ENCODE results near the gene PGAP2.
"Not testable (repeated sequence)": the region's sequence is repeated elsewhere in the genome, so short reads cannot be mapped to it uniquely, and the experiment has no call there.

PGAP2 gene

DNA sequence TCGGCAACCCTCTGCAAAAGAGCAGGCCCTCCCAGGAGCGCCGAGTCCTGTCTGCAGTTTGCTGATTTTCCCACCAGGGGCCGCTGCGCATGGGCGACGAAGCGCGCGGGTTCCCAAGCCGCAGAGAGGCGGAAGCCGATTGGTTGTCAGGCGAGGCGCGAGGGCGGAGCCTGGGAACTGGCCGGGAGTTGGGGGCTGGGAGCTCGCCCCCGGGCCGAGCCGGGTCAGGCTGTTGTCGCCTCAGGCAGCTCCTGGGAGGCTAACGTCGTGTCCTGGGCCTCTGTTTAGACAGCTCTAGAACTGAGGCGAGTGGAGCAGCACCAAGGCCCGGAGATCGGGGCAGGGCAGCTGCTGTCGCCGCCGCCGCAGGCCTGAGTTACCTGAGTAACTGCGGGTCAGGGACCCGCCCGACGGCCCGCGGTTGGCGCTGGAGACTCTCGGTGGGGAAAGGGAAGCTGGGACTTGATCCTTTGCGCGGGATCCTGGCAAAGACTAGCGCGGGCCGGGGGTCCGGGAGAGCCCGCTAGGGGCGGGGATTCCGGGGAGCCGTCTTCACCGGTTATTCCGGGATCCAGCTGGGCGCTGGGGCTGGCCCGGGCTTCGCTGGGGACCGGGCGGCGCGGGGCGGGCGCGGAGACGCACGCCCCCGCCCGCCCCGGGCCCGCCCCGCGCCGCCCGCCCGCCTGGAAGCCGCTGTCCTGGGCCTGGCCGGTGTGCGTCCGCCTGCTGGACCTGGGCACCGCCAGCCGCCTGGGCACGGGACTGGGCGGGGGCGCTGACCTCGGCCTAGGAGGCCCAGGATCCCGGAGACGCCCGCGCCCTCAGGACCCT is 46.8 kb downstream of the PGAP2 start, which contains the start of gene STIM1:
Gene STIM1, plus strand, starts transcription at position 688 of the 831 bp plus-strand sequence. CDS start 607 bp downstream, outside the sequence.
- Histone ChIP-seq H3K4me1 (ENCODE audit: control insufficient read depth, insufficient read depth, low read length) (peaks cover 43% of the 10 kb centered on the region), H3K9ac (ENCODE audit: low read length) (peak within 1 kb of the TSS; percentile 92), H3K27me3 (ENCODE audit: control insufficient read depth, insufficient read depth, low read length) (no peaks in the 10 kb centered on the region), H3K9me3 (ENCODE audit: control insufficient read depth, low read length) (no peaks in the 10 kb centered on the region), H3K4me3 (ENCODE audit: low read length) (peak within 1 kb of the TSS; percentile 85), H3K36me3 (ENCODE audit: control insufficient read depth, insufficient read depth, low read length) (no peaks in the 10 kb centered on the region)

DNA sequence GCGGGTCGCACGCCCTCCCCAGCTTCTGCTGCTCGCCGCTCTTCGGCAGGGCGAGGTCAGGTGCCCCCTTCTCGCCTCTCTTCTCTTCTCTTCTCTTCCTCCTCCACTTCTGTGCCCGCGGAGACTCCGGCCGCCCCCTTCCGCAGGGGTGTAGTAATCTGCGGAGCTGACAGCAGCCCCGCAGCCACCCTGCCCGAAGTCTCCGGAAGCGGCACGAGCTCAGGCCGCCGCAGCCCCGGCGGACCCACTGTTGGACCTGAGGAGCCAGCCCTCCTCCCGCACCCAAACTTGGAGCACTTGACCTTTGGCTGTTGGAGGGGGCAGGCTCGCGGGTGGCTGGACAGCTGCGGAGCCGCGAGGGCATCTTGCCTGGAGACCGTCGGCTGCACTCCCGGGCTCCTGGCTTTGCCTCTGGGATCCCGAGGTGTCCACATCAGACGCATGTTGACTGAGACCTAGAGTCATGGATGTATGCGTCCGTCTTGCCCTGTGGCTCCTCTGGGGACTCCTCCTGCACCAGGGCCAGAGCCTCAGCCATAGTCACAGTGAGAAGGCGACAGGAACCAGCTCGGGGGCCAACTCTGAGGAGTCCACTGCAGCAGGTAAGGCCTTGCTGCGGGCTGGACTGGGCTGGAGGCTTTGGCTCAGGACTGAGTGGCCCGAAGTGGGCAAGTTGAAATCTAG is 47.6 kb downstream of the PGAP2 start:
- Histone ChIP-seq H3K9me3 (ENCODE audit: control insufficient read depth, low read length) (no peaks in the 10 kb centered on the region), H3K36me3 (ENCODE audit: control insufficient read depth, insufficient read depth, low read length) (no peaks in the 10 kb centered on the region), H3K9ac (ENCODE audit: low read length) (peak overlapping the region; percentile 76), H3K27me3 (ENCODE audit: control insufficient read depth, insufficient read depth, low read length) (no peaks in the 10 kb centered on the region), H3K4me1 (ENCODE audit: control insufficient read depth, insufficient read depth, low read length) (peaks cover 51% of the 10 kb centered on the region), H3K4me3 (ENCODE audit: low read length) (peak overlapping the region; percentile 85)

DNA sequence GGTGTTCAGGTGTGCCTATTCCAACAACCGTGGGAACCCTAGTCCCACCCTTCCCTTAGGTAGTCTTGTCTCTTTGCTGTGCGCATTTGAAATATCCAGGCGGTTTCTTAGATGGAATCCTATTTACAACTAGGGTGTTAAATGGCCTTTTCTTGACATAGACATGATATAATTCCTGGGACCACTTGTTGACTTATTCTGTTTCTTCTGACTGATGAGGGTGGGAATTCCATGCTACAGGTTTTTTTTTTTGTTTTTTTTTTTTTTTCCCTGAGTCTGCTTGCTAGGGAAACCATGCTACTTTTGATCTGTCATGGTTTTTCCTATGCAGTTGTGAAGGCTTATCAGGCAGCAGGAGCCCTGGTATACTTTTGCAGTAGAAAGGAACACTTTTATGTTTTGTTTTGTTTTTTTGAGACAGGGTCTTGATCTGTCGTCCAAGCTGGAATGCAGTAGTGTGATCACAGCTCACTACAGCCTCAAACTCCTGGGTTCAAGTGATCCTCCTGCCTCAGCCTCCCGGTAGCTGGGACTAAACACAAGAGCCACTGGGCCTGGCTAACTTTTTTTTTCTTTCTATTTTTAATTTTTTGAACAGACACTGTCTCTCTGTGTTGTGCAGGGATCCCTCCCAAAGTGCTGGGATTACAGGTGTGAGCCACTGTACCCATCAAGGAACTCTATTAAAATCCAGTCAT is 48.6 kb downstream of the PGAP2 start:
- H3K4me1 ChIP-seq (ENCODE audit: control insufficient read depth, insufficient read depth, low read length): peaks cover 52% of the 10 kb centered on the region
- H3K9me3 ChIP-seq (ENCODE audit: control insufficient read depth, low read length): no peaks in the 10 kb centered on the region
- H3K36me3 ChIP-seq (ENCODE audit: control insufficient read depth, insufficient read depth, low read length): no peaks in the 10 kb centered on the region
- H3K27me3 ChIP-seq (ENCODE audit: control insufficient read depth, insufficient read depth, low read length): no peaks in the 10 kb centered on the region
- peak overlapping the region; percentile 76 for H3K9ac ChIP-seq (ENCODE audit: low read length)
- H3K4me3 ChIP-seq (ENCODE audit: low read length): peak overlapping the region; percentile 85

DNA sequence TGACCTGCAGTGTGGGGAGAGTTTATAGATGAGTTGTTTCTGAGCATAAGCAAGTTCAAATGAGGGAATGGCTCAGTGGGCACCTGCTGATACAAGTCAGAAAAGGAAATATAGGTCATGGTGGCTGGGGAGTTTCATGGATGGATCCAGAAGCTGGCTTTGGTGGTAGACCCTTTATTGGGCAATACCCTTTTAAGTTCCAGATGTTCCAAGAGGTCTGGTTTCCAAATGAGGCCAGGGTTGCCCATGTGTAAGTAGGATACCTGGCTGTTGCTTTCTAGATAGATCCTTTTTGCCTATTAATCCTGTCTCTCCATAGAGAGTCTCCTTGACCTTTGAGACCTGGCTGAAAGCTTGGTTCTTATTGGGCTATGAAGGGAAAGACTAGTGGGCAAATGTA is 49.3 kb downstream of the PGAP2 start:
- H3K9ac ChIP-seq (ENCODE audit: low read length): peak overlapping the region; percentile 45
- H3K4me1 ChIP-seq (ENCODE audit: control insufficient read depth, insufficient read depth, low read length): peaks cover 52% of the 10 kb centered on the region
- H3K27me3 ChIP-seq (ENCODE audit: control insufficient read depth, insufficient read depth, low read length): no peaks in the 10 kb centered on the region
- H3K36me3 ChIP-seq (ENCODE audit: control insufficient read depth, insufficient read depth, low read length): no peaks in the 10 kb centered on the region
- H3K4me3 ChIP-seq (ENCODE audit: low read length): no peak overlapping the region
- no peaks in the 10 kb centered on the region for H3K9me3 ChIP-seq (ENCODE audit: control insufficient read depth, low read length)

DNA sequence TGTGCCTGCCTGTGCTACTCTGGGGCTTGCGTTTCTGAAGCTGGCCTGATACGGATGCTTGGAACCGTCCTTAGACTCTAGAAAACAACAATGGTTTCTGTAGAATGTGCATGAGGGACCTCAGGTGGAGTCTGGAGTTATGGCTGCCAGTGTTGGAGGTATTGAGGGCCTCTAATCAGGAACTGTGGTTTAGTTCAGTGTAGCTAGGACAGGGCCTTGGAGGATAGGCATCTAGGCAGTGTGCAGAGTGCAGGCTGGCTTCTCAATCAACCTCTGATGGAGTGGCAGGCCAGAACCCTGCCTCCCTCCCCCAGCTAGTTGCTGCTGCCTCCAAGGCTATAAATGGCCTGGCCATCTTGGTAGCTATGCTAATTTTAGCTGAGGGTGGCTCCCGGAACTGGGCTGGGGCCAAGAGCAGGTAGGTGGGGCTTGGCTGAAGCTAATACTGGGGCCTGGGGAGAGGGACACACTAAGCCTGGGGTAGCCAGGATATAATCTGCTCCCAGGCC is 51.1 kb downstream of the PGAP2 start:
- H3K4me3 ChIP-seq (ENCODE audit: low read length): no peak overlapping the region
- H3K4me1 ChIP-seq (ENCODE audit: control insufficient read depth, insufficient read depth, low read length): peaks cover 45% of the 10 kb centered on the region
- H3K9ac ChIP-seq (ENCODE audit: low read length): no peak overlapping the region
- H3K36me3 ChIP-seq (ENCODE audit: control insufficient read depth, insufficient read depth, low read length): no peaks in the 10 kb centered on the region
- H3K9me3 ChIP-seq (ENCODE audit: control insufficient read depth, low read length): no peaks in the 10 kb centered on the region
- H3K27me3 ChIP-seq (ENCODE audit: control insufficient read depth, insufficient read depth, low read length): no peaks in the 10 kb centered on the region

DNA sequence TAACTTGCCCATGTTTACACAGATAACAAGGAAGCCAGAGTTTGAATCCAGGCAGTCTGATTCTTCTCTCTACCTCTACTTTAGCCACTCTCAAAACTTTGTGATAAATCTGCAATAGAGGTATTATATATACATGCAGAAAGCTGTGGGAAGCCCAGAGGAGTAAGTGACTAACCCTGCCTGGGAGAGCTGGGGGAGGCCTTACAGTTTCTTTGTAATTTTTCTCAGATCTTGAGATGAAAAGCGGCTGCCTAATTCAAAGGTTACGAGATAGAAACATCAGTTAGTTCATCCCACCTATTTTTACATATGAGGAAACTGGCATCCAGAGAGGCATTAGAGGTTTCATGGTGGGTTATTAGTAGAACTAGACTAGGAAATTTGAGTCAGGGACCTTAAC is 52.0 kb downstream of the PGAP2 start:
- H3K4me1 ChIP-seq (ENCODE audit: control insufficient read depth, insufficient read depth, low read length): peaks cover 45% of the 10 kb centered on the region
- H3K9ac ChIP-seq (ENCODE audit: low read length): no peak overlapping the region
- no peaks in the 10 kb centered on the region for H3K36me3 ChIP-seq (ENCODE audit: control insufficient read depth, insufficient read depth, low read length)
- H3K27me3 ChIP-seq (ENCODE audit: control insufficient read depth, insufficient read depth, low read length): no peaks in the 10 kb centered on the region
- H3K9me3 ChIP-seq (ENCODE audit: control insufficient read depth, low read length): no peaks in the 10 kb centered on the region
- H3K4me3 ChIP-seq (ENCODE audit: low read length): no peak overlapping the region

DNA sequence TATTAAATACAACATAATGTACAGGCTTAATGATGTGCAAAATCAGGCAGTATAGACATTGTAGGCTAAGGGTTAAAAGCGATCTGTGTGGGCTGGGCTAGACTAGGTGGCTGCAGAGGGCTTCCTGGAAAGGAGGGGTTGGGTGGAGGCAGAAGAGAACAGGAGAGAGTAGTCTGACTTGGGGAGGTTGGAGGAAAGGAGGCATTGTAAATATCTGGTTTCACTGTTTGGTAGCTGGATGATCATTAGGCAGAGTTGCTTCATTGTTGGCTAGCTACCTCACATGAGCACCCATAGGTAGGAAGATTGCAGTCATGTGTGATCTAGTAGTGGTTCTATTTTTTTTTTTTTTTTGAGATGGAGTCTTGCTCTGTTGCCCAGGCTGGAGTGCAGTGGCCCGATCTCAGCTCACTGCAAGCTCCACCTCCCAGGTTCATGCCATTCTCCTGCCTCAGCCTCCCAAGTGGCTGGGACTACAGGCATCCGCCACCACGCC is 52.6 kb downstream of the PGAP2 start:
- H3K4me3 ChIP-seq (ENCODE audit: low read length); H3K27me3 ChIP-seq (ENCODE audit: control insufficient read depth, insufficient read depth, low read length); H3K9ac ChIP-seq (ENCODE audit: low read length); H3K36me3 ChIP-seq (ENCODE audit: control insufficient read depth, insufficient read depth, low read length); H3K9me3 ChIP-seq (ENCODE audit: control insufficient read depth, low read length): not testable (repeated sequence)
- H3K4me1 ChIP-seq (ENCODE audit: control insufficient read depth, insufficient read depth, low read length): peaks cover 51% of the 10 kb centered on the region

DNA sequence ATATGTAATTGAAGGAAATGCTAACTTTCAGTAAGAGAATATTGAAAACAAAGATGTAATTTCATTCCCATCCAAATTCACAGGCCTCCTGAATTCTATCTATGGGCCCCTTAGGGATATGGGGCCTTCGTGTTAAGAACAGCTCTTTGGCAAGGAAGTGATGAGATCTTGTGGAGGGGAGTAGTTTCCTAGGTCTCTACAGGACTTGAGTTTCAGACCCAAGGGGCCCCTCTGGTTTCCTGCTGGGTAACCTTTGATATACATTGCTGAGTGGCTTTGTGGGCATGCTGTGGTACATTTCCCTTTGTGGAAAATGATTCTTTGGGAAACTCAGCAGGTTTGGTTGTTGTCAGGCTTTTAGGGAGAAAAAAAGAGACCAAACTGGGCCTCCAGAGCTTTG is 53.3 kb downstream of the PGAP2 start:
- H3K36me3 ChIP-seq (ENCODE audit: control insufficient read depth, insufficient read depth, low read length): no peaks in the 10 kb centered on the region
- no peak overlapping the region for H3K4me3 ChIP-seq (ENCODE audit: low read length)
- H3K9me3 ChIP-seq (ENCODE audit: control insufficient read depth, low read length): no peaks in the 10 kb centered on the region
- H3K27me3 ChIP-seq (ENCODE audit: control insufficient read depth, insufficient read depth, low read length): no peaks in the 10 kb centered on the region
- no peak overlapping the region for H3K9ac ChIP-seq (ENCODE audit: low read length)
- peaks cover 57% of the 10 kb centered on the region for H3K4me1 ChIP-seq (ENCODE audit: control insufficient read depth, insufficient read depth, low read length)

DNA sequence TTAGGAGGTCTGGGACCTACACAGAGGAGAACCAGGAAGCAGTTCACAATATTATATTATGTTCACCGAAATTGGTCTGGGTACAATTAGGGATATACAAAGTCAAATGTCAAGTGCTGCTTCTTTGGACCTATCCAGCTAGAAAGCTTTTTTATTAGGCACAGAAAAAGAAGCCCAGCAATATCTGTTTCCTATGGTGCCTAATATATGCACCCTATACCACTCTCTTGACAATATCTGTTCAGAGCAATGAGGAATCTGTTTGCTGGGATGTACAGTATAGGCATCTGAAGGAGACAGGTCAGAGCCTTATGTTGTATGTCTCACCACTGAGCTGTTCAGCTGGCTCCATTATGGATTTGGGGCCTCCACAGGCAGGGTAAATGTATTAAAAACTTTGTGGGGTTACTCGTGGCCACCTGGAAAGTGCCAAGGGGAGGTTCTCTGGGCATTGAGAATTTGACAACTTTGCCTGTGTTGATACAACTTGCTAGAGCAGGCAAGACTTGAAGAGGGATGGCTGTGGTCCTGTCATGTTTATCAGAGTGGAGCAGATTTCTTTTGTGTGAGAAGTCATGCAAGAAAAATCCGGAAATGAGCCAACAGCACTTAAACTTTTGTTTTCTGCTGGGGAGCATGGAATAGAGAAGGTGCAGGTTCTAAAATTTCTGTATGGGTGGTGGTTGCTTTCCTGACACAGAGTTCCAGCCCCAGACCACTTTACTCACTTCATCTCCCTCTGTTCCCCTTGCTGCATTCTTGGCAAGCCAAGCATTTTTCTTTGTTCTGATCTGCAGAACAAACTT is 57.2 kb downstream of the PGAP2 start:
- Histone ChIP-seq H3K27me3 (ENCODE audit: control insufficient read depth, insufficient read depth, low read length) (no peaks in the 10 kb centered on the region), H3K36me3 (ENCODE audit: control insufficient read depth, insufficient read depth, low read length) (no peaks in the 10 kb centered on the region), H3K4me1 (ENCODE audit: control insufficient read depth, insufficient read depth, low read length) (peaks cover 42% of the 10 kb centered on the region), H3K9me3 (ENCODE audit: control insufficient read depth, low read length) (no peaks in the 10 kb centered on the region), H3K9ac (ENCODE audit: low read length) (no peak overlapping the region), H3K4me3 (ENCODE audit: low read length) (no peak overlapping the region)

DNA sequence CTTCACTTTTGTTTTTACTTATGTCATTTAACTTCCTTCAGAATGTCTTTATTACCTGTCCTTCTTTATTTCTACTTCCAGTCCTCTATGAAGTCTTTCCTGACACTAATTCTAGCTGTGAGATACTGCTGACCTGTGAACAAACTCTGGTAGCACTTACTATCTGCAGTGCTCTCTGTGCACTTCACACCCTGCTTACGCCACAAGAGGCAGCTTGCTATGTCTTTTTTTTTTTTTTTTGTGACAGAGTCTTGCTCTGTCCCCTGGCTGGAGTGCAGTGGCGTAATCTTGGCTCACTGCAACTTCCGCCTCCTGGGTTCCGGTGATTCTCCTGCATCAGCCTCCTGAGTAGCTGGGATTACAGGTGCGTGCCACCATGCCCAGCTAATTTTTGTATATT is 57.8 kb downstream of the PGAP2 start:
- no peak overlapping the region for H3K9ac ChIP-seq (ENCODE audit: low read length)
- H3K27me3 ChIP-seq (ENCODE audit: control insufficient read depth, insufficient read depth, low read length): no peaks in the 10 kb centered on the region
- no peaks in the 10 kb centered on the region for H3K36me3 ChIP-seq (ENCODE audit: control insufficient read depth, insufficient read depth, low read length)
- H3K4me1 ChIP-seq (ENCODE audit: control insufficient read depth, insufficient read depth, low read length): peaks cover 37% of the 10 kb centered on the region
- H3K4me3 ChIP-seq (ENCODE audit: low read length): no peak overlapping the region
- H3K9me3 ChIP-seq (ENCODE audit: control insufficient read depth, low read length): no peaks in the 10 kb centered on the region

DNA sequence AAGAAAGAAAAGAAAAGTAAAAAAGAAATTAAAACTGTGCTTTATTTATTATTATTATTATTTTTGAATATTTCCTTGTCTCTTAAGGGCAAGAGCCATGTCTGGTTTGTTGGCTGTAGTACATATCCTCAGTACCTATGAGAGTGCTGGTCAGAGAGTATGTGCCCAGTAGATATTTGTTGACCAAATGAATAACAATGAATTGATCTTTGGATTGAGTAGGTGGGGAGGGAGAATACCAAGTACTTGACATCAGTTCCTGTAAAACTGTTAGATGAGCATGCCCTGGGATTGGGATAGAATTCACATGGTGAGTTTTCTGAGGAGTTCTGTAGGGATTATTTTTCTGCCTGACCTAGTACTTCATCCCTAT is 58.5 kb downstream of the PGAP2 start:
- Histone ChIP-seq H3K27me3 (ENCODE audit: control insufficient read depth, insufficient read depth, low read length) (no peaks in the 10 kb centered on the region), H3K9ac (ENCODE audit: low read length) (no peak overlapping the region), H3K4me1 (ENCODE audit: control insufficient read depth, insufficient read depth, low read length) (peaks cover 37% of the 10 kb centered on the region), H3K9me3 (ENCODE audit: control insufficient read depth, low read length) (no peaks in the 10 kb centered on the region), H3K36me3 (ENCODE audit: control insufficient read depth, insufficient read depth, low read length) (no peaks in the 10 kb centered on the region), H3K4me3 (ENCODE audit: low read length) (no peak overlapping the region)
